Lower leg skin (tissue), 3 donors: ENCODE results near the gene VPREB1.
"Not testable (repeated sequence)": the region's sequence is repeated elsewhere in the genome, so short reads cannot be mapped to it uniquely, and the experiment has no call there.

Experiments
- CTCF ChIP-seq, 3 donors: fragments of 450-650 bp; IDR thresholded peaks; one replicate each; pipeline ENCODE4 v1.5.1; 2016; ENCODE audit warnings: antibody characterized with exemption in 3 of 3, mild to moderate bottlenecking in 3 of 3, moderate library complexity in 2 of 3
- POLR2A ChIP-seq, 2 donors: fragments of 450-650 bp; IDR thresholded peaks; one replicate each; pipeline ENCODE4 v1.6.1; 2016 to 2017; ENCODE audit warnings: antibody characterized with exemption in 2 of 2, mild to moderate bottlenecking in 1 of 2, moderate library complexity in 1 of 2

GRCh38 chr22:22270036-22270676 lies 25.6 kb downstream of the VPREB1 start:
- TF ChIP-seq CTCF, POLR2A (IDR thresholded peaks at IDR 0.05): not testable (repeated sequence)
